Suprapubic skin (tissue), 3 donors: ENCODE results near the gene TRIO.

Experiments used
- EP300 ChIP-seq: sonication (generic); formaldehyde crosslinking; IDR thresholded peaks from one replicate; pipeline ENCODE4 v1.6.1; 2017; ENCODE audit warnings: antibody characterized with exemption
- TF ChIP-seq, protein P1 (sequence below), 2 donors: fragments of 200-600 bp in 1 of 2; fragments of 450-650 bp in 1 of 2; sonication (generic) in 1 of 2; IDR thresholded peaks; one replicate each; pipeline ENCODE4 v1.5.1; 2016 to 2019; ENCODE audit warnings: antibody characterized with exemption in 2 of 2, mild to moderate bottlenecking in 1 of 2, moderate library complexity in 1 of 2

GRCh38 chr5:14528115-14528514 is 385.0 kb downstream of the TRIO start:
- TF ChIP-seq, protein P1, sequence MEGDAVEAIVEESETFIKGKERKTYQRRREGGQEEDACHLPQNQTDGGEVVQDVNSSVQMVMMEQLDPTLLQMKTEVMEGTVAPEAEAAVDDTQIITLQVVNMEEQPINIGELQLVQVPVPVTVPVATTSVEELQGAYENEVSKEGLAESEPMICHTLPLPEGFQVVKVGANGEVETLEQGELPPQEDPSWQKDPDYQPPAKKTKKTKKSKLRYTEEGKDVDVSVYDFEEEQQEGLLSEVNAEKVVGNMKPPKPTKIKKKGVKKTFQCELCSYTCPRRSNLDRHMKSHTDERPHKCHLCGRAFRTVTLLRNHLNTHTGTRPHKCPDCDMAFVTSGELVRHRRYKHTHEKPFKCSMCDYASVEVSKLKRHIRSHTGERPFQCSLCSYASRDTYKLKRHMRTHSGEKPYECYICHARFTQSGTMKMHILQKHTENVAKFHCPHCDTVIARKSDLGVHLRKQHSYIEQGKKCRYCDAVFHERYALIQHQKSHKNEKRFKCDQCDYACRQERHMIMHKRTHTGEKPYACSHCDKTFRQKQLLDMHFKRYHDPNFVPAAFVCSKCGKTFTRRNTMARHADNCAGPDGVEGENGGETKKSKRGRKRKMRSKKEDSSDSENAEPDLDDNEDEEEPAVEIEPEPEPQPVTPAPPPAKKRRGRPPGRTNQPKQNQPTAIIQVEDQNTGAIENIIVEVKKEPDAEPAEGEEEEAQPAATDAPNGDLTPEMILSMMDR (IDR thresholded peaks at IDR 0.05): no peak
- TF ChIP-seq EP300: no peak
